Measurements from ENCODE around the gene ZNF423. TPM values are rescaled to one million over a fixed set of nuclear protein-coding genes. Genes with fewer than 3 reads are reported as not detected.

Gene ZNF423
- polyA plus RNA-seq, 4 donors, result 28.0 to 38.7 (median 29.0) TPM

DNA sequence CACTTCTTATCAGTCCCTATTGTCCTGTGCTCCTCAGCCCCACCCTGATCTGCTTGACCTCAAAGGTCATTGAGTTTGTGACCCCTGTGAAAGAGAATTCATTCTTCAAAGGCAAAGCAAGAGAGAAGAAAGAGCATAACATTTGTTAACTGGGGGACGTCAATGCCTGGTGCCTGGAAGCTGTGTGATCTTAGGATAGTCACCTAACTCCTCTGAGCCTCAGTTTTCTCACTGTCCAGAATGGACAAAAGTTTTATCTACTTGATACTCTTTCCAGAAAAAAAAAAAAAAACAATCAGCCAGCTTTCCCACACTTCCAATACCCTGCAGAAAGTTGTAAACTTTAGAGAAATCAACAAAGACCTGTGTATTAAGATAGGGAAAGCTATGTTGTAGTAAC, 309.2 kb downstream of the ZNF423 start:
- no peak for DNase-seq (ENCODE audit: low read depth in 4 of 4, low spot score in 3 of 4)

GRCh38 chr16:49545741-49546448, 310.0 kb downstream of the ZNF423 start:
- no peak for DNase-seq (ENCODE audit: low read depth in 4 of 4, low spot score in 3 of 4)

DNA sequence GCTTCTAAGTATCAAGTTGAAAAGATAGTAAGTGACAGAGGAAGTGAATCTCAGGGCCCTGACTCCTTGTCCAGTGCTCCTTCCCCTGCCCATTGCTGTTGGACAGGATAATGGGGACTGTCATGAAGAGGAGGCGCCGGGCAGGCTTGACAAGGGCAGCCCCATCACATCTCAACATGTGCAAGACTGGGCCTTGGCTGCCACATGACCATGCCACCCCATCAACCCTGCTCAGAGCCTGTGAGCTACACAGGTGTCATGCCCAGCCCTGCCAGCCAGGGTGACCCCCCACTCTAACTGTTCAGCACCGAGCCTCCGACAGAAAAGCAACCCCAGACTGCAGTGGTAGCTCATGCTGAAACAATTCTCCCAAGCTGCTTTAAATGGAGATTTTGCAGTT, 310.7 kb downstream of the ZNF423 start:
- DNase-seq (ENCODE audit: low read depth in 4 of 4, low spot score in 3 of 4), result no peak

GRCh38 chr16:49544828-49545227, 311.1 kb downstream of the ZNF423 start:
- DNase-seq (ENCODE audit: low read depth in 4 of 4, low spot score in 3 of 4), result no peak

GRCh38 chr16:49543631-49543946, 312.3 kb downstream of the ZNF423 start:
- DNase-seq (ENCODE audit: low read depth in 4 of 4, low spot score in 3 of 4), result no peak

DNA sequence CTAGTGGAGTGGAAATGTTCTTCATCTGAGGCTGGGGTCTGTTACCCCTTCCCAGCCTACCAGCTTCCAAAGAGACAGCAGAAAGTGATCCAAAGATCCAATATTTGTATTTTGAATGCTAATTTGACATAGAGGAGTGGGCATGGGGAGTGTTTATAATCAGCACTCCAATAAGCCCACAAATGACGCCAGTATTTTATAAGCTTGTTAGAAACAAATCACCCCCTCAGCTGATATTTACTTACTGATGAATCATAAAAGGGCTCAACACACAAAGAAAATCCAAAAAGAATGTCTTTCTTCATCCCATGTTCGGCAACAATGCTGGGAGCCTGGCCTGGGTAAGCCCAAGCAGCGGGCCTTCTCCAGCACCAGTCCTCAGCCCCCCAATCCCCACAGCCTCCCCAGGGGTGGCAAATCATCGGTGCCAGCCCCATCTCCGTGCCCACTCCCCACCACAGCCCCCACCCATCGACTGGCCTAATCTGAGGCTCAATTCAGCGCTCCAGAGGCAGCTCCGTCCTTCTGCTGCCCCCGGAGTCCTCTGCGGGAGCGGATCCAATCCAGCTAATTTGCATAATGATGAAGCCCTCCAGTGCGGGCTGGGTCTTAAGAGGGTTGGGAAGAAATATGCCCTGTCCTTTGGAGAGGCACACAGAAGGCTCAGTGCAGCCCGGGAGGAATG, 312.8 kb downstream of the ZNF423 start:
- no peak for DNase-seq (ENCODE audit: low read depth in 4 of 4, low spot score in 3 of 4)

DNA sequence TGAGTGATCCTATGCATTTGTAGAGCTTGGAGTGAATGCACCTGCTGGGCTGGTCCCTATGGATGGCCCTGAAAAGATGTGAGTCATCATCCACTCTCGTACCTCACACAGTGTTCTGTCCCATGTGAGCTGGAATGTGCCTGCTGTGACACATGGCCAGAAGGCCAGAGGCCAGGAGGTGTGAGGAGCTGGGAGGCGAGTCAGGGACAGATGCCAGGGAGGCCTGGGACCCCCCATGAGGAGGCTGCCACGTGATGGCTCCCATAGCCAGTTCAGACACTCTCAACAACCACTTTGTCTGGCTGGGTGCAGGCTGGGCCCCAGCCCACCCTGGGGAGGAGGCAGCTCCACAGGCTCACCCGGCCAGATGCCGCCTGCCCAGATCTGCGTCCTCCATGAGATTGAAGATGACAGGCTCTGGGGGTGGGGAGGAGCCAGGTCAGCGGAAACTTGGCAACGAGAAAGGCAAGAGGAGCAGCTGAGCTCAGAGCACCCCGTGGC, 313.5 kb downstream of the ZNF423 start:
- no peak for DNase-seq (ENCODE audit: low read depth in 4 of 4, low spot score in 3 of 4)

- no peak for DNase-seq (ENCODE audit: low read depth in 4 of 4, low spot score in 3 of 4)
Observed at GRCh38 chr16:49540836-49541235, 315.1 kb downstream of the ZNF423 start.

DNA sequence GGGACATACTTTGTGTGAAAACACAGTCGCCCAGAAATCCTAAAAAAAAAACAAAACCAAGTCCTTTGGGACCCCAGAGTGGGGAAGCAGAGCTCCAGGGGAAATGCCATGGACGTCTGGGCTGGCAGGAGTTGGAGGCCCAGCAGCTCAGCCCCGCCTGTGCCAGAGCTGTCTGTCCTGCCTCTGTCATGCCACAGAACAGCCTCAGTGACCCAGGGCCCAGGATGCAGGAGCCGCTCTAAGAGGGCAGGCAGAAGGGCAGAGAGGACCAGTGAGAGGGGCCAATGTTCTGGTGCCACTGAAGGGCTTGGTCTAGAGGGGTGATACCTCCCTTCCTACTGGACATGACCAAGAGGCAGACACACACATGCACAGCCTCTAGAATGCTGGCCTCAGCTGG, 316.2 kb downstream of the ZNF423 start:
- DNase-seq (ENCODE audit: low read depth in 4 of 4, low spot score in 3 of 4), result no peak

DNA sequence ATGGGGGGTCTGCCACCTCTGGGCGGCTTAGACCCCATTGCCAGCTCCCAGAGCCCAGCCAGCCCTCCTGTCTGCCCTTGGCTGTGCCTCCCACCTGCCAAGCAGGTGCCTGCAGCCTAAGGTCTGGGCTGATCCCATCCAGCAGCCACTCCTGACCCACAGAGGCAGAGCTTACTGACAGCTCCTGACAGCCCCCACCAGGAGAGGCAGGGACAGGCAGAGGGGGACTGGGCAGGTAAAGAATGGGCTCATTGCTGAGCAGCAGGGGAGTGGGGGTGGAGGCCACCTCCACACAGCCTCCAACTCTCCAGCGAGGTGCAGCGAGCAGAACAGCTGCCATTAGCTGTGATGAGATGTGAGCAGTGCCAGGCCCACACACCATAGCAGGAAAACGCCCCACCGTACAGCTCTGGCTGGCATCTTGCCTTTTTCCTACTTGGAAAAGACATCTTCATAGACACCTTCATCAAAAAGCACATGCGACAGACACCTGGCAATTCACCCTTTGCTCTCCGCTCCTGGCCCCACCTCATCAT, 317.9 kb downstream of the ZNF423 start:
- no peak for DNase-seq (ENCODE audit: low read depth in 4 of 4, low spot score in 3 of 4)

DNA sequence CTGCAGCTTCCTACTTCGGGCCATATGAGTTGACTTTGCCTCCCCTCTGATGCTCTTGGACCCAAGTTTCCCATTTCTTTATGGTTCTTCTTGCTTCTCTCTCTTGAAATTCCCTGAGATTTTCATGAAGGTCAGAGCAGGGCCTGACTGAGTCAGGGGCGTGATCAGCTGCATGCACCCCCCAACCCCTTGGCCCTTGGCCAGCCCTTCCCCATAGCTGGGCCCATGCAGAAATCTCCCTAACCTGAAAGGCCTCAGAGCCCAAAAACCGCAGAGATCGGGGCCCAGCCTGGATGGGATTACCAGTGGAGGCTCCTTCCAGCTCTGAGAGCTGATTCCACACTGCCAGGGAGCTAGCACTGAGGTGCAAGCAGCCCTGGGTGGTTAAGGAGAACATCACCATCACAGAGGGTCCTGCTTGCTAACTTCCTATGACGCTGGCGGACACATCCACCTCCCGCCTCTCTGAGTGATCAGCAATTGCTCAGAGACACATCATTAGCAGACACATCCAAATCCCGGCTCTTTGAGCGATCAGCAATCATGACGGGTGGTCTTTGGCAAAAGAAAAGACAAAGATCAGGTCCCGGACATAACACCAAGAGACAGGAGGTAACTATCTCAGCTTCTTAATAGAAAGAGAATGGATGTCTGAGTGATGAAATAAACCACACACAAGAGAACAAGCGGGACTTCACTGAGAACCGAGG, 320.9 kb downstream of the ZNF423 start:
- DNase-seq (ENCODE audit: low read depth in 4 of 4, low spot score in 3 of 4), result no peak

- DNase-seq (ENCODE audit: low read depth in 4 of 4, low spot score in 3 of 4), result no peak
Observed at GRCh38 chr16:49533422-49533821, 322.5 kb downstream of the ZNF423 start.

- DNase-seq (ENCODE audit: low read depth in 4 of 4, low spot score in 3 of 4), result no peak
Observed at GRCh38 chr16:49532873-49533272, 323.0 kb downstream of the ZNF423 start.

DNA sequence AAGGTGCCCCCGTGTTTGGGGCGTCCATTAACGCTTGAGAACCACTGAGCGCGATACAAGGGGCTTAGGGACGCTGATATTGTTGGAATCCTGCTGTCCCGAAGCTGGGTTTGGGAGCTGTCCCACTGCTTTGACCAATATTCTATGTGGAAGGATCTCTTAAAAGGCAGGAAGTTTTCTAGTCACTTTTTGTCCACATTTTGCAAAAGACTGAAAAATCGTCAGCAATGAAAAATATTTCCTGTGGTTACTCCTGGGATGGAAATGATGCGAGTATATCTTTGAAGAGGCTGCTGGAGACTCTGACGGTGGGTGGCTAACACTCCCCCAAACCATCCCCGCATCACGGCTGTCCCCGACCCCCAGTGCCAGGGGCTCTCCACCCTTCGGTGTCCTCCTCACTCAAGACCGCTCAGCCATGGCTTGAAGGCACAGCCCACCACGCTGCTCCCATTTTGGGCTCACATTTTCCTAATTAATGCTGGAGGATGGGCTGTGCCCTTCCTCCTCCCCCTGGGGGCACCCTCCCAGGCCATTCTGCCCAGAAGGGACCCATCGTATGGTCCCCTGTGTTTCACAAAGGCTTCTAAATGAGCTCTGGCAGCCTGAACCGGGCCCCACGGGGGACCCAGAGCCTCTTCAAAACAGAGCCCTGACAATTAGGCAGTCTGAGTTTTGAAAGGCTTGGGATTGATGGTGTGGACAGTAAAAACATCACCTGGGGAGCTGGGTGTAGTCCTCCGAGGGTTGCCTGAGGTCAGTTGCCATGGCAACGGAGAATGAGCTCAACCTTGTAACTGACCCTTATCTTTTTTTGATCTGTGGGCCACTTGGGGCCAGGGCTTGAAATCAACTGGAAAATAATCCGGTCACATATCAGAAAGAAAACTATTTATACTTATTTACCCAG, 323.7 kb downstream of the ZNF423 start:
- DNase-seq (ENCODE audit: low read depth in 4 of 4, low spot score in 3 of 4), result no peak

DNA sequence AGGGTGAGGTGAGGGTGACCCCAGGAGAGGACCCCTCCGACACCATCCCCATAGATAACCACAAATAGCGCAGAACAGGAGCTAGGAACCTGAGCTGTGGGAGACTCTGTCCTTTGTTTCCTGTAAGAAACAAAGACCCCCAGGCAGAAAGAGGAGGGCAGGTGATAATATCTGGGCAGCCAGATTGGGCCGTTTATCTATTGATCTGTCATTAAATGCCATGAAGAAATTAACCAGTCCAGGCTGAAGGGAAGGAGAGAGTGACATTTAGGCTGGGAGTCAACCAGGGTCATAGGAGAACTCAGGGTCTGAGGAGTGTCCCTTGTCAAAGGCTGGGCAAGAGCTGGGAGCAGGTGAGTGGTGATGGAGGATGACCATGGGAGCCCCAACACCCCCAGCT, 324.5 kb downstream of the ZNF423 start:
- no peak for DNase-seq (ENCODE audit: low read depth in 4 of 4, low spot score in 3 of 4)

DNA sequence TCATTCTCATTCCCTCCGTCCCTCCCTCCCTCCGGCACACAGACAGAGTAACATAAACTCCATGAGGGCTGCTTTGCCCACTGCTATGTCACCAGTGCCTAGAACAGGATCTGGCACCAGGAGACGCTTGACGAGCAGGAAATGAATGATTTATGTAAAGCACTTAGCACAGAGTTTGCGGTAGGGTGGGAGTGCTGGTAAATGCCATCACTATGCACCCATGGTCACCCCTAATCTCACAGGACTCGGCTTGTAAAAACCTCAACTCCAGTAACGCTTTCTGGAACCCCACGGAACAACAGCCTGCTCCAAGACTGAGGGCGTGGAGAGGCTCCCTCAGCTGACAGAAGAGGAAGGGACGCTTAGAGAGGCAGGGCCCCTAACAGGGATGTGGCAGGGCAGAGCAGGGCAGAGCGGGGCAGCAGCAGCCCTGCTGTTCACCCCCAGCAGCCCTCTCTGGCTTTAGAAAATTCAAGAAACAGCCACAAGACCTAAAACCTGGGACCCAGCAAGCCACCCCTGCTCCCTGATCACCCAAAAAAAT, 325.4 kb downstream of the ZNF423 start:
- DNase-seq (ENCODE audit: low read depth in 4 of 4, low spot score in 3 of 4), result no peak

- no peak for DNase-seq (ENCODE audit: low read depth in 4 of 4, low spot score in 3 of 4)
Observed at GRCh38 chr16:49529411-49530045, 326.4 kb downstream of the ZNF423 start.

DNA sequence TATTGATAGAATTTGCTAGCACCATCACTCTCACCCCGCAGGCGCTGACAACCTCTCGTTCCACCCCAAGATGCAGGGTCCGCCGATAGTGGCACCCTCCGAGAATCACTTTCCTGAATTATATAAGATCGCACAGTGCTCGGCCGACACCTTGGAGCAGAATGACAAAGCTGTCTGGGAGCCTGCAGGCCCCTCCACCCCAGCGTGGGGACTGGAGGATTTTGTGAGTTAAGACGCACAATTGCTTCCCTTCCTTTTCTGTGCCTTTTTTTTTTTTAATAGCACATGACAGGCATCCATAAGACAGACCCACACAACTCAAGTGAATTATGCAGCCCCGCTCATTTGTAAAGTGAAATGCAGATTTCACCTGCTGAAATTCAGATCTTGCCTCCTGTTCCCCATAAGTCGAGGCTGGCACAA, 327.0 kb downstream of the ZNF423 start:
- no peak for DNase-seq (ENCODE audit: low read depth in 4 of 4, low spot score in 3 of 4)

DNA sequence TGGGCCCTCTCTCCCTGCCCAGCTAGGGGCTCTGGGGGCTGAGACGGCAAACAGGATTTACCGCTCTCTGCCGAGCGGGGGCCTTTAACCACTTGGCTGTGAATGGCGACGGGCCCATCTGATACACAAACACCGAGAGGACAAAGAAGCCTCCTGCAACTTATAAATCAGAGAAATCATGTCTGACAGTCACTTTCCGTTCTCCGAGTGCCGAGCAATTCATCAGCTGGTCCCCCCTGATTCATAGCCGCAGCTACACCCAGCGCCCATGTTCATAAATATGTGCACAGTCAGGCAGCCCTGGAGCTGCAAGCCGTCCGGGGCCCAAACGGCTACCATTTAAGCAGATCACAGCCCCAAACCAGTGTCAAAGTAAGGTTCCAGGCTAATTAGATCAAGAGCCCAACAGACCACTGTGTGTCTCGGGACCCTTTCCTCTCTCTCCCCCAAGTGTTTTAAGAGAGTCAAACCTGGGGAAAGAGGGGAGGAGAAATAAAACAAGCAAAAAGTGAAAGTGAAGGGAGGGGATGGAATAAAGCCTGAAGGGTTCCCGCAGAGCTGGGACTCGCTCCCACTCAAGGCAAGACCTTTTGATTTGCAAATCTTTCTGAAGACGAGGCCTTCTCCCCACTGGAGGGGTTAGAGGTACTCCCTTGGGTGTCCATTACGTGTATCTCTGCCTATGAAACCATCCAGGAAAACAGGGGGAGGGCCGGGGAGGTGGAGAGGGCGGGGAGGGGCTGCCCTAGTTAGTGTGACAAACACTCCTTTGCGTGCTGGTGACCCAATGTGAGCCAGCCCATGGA, 327.6 kb downstream of the ZNF423 start:
- DNase-seq (ENCODE audit: low read depth in 4 of 4, low spot score in 3 of 4), result peak in 2 of 4 donors; percentile 35 to 36
